ENCODE results near the gene DDX41.

DNA sequence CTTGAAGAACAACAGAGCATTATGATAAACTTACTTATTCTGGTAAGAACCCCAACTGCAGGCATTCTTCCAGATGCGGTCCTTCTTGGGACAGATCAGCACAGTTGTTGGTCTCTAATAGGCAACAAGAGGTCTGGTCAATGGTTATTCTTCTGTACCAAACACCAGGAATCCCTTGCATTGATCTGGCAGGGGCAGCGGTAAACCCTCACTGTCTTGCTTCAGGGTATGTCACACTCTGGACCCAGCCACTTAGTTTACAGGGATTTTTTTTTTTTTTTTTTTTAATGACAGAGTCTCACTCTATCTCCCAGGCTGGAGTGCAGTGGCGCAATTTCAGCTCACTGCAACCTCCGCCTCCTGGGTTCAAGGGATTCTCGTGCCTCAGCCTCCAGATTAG, 38.9 kb upstream of the DDX41 start:
- TF ChIP-seq, protein P1, sequence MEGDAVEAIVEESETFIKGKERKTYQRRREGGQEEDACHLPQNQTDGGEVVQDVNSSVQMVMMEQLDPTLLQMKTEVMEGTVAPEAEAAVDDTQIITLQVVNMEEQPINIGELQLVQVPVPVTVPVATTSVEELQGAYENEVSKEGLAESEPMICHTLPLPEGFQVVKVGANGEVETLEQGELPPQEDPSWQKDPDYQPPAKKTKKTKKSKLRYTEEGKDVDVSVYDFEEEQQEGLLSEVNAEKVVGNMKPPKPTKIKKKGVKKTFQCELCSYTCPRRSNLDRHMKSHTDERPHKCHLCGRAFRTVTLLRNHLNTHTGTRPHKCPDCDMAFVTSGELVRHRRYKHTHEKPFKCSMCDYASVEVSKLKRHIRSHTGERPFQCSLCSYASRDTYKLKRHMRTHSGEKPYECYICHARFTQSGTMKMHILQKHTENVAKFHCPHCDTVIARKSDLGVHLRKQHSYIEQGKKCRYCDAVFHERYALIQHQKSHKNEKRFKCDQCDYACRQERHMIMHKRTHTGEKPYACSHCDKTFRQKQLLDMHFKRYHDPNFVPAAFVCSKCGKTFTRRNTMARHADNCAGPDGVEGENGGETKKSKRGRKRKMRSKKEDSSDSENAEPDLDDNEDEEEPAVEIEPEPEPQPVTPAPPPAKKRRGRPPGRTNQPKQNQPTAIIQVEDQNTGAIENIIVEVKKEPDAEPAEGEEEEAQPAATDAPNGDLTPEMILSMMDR (IDR thresholded peaks at IDR 0.05): no peak
- no peak for TF ChIP-seq POLR2A (IDR thresholded peaks at IDR 0.05)

All from esophagus squamous epithelium (tissue), 4 donors.